HG03108 (cell line): ENCODE measurements around the gene PPFIA1.
"Not testable (repeated sequence)": the region's sequence is repeated elsewhere in the genome, so short reads cannot be mapped to it uniquely, and the experiment has no call there.

Experiments
- ATAC-seq: cut with Tn5 transposase; IDR thresholded peaks from one replicate; pipeline ENCODE4 v1.9.1; 2021; ENCODE audit warnings: moderate library complexity; ENCODE audit not compliant: unreplicated experiment

Gene PPFIA1

DNA sequence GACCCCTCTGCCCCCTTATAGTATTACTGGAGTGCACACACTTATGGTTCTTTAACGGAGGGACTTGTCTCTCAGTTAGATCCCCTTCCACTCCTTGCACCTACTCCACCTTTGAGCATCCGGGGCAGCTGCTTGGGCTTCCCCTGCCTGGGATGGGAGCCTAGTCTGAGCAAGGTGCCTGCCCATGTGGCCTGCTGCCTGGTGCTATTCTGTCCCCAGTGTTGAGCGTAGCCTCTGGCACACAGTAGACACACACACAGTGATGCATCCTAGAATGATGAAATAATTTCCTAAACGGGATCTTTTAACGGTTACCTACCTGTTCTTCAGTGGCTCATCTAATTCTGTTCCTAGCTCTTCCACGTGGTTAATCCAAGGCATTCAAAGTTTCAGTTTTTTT lies 22.4 kb downstream of the PPFIA1 start:
- no peak for ATAC-seq

DNA sequence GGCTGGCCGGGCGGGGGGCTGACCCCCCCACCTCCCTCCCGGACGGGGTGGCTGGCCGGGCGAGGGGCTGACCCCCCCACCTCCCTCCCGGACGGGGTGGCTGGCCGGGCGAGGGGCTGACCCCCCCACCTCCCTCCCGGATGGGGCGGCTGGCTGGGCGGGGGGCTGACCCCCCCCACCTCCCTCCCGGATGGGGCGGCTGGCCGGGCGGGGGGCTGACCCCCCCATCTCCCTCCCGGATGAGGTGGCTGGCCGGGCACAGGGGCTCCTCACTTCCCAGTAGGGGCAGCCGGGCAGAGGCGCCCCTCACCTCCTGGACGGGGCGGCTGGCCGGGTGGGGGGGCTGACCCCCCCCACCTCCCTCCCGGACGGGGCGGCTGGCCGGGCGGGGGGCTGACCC lies 24.7 kb downstream of the PPFIA1 start:
- not testable (repeated sequence) for ATAC-seq

DNA sequence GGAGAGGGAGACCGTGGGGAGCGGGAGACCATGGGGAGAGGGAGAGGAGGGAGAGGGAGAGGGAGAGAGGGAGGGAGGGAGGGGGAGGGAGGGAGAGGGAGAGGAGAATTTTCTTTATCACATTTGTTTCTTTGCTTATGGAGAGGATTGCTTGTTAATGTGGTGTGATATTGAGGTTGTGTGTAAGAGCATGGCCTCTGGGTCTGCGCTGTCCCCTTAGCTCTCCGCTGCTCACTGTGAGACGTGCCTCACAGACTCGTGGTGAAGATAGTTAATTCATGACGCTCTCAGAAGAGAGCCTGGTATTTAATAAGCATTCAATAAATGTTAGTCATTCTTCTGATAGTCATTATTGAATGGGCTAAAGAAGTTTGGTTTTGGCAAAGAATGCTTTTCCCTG lies 26.2 kb downstream of the PPFIA1 start:
- no peak for ATAC-seq

GRCh38 chr11:70297341-70297740 lies 26.9 kb downstream of the PPFIA1 start:
- no peak for ATAC-seq

- ATAC-seq = no peak
Measured at GRCh38 chr11:70298243-70298915, 27.9 kb downstream of the PPFIA1 start.

GRCh38 chr11:70299636-70300035 lies 29.1 kb downstream of the PPFIA1 start:
- no peak for ATAC-seq

DNA sequence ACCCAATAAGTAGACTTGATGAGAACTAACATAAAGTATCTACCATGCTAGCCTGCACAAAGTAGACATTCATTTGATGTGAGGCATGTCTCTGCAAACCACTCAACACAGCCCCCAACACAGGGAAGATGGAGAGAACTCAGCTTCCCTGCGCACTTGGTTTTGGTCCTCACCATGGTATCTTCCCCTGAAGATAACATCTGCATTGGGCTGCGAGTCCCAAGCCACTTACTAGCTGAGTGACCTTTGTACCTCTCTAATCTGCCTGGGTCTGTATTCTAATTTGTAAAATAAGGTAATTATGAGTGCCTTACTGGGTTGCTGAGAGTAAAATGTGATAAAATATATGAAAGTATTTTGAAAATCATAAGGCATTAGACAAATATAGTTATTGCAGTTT lies 30.7 kb downstream of the PPFIA1 start:
- no peak for ATAC-seq

DNA sequence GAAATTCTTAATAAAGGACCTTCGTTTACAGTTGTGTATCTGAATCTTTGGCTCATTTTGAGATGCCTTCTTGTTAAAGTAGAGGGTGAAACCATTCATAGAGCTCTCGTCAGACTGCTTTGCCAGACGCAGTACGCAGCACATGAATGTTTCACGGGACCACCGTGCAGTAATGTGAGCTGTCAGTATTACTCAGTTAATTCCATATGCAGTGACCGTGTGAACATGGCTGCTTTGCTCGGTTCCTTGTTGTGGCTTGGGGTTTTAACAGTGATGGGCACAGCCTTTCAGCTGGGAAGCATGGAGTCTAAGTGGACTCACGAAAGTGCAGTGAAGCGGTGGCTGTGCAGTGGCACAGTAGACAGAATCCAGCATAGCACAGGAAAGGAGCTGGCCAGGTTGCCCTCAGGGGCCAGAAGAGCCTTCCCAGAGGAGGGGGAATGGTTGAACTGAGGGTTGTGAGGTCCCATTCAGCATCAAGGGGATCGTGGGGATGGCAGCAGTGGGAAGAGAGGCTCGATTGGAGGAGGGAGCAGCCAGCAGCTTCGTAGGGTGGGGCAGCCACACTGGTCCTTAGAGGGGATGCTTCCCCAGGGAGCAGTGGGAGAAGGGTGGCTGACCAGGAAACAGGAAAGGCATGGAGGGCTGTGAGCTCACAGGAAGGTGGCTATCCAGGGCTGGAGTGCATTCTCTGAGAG lies 31.4 kb downstream of the PPFIA1 start:
- no peak for ATAC-seq

- ATAC-seq = no peak
Measured at GRCh38 chr11:70302419-70302752, 31.9 kb downstream of the PPFIA1 start.

DNA sequence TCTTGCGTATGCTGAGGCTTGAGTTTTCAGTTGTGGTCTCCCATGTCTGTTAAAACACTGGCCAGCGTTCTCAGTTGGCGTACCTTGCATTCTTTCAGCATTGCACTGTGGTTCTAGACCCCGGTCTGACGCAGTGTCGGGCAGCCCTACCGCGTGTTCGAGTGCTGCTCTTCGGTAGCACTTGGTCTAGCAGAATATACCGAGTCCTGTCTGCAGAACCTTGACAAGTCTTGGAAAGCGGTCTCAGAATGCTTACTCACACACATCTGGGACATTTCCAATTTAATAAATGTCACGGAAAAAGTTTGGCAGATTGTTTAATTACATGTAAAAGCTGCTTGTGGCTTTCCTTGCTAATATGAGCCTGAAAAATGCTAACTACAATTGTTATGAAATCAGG lies 32.6 kb downstream of the PPFIA1 start:
- no peak for ATAC-seq

DNA sequence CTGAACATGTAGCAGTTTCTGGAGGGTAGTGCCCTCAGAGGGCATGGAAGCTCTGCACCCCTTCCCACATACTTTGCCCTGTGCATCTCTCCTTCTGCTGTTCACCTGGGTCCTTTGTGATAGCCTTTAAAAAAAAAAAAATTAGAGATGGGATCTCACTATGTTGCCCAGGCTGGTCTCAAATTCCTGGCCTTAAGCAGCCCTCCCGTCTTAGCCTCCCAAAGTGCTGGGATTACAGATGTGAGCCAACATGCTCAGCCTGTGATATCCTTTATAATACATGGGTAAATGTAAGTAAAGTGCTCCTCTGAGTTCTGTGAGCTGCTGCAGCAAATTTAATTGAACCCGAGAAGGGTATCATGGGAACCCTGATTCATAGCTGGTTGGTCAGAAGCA lies 33.7 kb downstream of the PPFIA1 start:
- no peak for ATAC-seq

DNA sequence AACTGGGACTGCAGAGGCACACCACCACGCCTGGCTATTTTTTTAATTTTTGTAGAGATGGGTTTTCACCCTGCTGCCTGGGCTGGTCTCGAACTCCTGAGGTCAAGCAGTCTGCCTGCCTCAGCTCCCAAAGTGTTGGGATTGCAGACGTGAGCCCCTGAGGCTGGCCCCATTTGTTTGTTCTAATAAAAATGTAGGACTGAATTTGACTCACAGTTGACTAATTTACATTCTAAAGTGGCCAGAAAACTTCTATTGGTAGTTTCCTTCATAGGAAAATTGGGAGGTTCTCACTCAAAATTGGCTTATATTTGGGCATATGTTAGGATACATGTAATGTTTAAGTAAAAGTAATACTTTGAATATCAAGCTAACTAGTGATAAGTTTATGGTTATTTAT lies 35.0 kb downstream of the PPFIA1 start:
- no peak for ATAC-seq

DNA sequence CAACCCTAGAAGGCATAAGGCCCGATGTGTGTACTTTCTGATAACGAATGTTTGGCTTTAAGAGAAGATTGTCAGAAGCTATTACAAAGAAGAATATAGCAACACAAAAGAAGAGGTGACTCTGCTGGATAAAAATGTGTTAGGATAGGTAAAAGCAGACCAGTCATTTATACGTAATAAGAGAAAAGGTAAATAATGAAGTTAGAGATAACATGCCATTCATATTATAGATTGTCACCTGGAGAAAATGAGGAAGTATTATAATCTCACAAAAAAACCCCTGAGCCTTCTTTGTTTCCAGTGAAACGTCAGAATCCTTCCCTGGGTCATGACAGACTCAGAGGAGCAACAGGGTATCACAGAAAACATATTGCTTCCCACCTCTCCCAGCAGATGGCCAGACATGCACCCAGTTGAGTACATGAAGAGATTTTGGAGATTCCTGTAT lies 36.1 kb downstream of the PPFIA1 start:
- no peak for ATAC-seq

- ATAC-seq = no peak
Measured at GRCh38 chr11:70307176-70307575, 36.7 kb downstream of the PPFIA1 start.

DNA sequence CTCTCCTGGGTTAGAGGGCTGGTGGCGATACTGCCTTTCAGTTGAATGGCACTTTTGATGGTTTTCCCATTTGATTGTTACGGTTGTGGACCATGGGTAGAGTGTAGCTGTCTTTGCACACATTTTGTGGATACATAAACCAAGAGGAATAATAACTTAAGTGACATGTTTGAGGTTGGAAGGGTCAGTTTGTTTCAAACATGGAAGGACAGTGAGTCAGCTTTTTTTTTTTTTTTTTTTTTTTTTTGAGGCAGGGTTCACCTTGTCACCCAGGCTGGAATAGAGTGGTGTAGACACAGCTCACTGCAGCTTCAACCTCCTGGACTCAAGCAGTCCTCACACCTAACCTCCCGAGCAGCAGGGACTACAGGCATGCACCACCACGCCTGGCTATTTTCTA lies 41.1 kb downstream of the PPFIA1 start:
- no peak for ATAC-seq

- no peak for ATAC-seq
Measured at GRCh38 chr11:70312401-70313357, 42.2 kb downstream of the PPFIA1 start.

- ATAC-seq = no peak
Measured at GRCh38 chr11:70313945-70314344, 43.5 kb downstream of the PPFIA1 start.

DNA sequence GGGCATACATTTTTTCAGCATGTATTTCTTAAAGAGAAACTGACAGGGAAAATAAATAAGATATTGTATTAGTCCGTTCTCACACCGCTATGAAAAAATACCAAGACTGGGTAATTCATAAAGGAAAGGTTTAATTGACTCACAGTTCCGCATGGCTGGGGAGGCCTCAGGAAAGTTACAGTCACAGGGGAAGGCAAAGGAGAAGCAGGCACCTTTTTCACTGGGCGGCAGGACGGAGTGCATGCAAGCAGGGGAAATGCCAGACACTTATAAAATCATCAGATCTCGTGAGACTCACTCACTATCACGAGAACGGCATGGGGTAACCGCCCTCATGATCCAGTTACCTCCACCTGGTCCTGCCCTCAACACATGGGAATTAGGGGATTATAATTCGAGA lies 44.2 kb downstream of the PPFIA1 start:
- no peak for ATAC-seq

GRCh38 chr11:70315716-70316115 lies 45.2 kb downstream of the PPFIA1 start:
- ATAC-seq = no peak

DNA sequence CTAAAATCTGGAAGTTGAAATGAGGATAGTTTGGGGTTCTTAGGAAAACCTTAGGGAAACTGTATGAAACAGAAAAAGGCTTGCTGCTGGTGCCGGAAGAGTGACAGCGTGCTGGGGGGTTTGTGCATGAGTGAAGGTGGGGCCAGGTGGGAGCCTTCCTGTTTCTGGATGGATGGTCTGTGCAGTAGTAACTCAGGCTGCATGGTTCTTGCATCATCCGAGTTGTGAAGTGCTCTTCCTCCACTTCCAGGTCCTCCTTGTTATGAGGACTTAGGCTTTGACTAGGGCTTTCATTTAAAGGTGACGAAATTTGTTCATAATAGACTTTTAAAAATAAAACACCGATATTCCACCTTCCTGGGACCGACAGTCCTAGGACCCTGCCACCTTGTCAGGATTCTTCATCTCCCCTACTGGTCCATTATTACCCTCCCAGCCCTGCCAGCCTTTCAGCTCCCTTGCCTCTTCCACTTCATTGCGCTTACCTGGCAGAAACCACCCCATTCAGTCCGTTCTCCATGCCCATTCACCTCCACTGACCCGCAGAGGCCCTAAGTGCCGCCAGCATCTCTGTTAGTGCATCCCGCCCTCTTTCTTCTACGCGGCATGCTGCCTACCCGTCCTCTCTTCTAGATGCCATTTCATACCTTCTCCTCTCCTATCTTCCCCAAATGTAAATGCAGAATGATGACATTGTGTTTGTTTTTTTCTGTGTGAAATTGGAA lies 47.3 kb downstream of the PPFIA1 start:
- no peak for ATAC-seq
